Measurements from ENCODE around the gene UBFD1.
A peak's percentile ranks its signal among the peaks of the same experiment; 100 is the strongest.

UBFD1 gene

GRCh38 chr16:23528644-23529310 is 28.8 kb upstream of the UBFD1 start:
- no peak overlapping the region for H2BK12ac ChIP-seq (ENCODE audit: low read length)
- no peak overlapping the region for H3K4me2 ChIP-seq (ENCODE audit: low read length)
- H3K9ac ChIP-seq (ENCODE audit: low read length): no peak overlapping the region
- H3K79me2 ChIP-seq (ENCODE audit: control insufficient read depth, insufficient read depth, low read length, poor library complexity): no peaks in the 10 kb centered on the region
- no peak for DNase-seq
- H3K27ac ChIP-seq (ENCODE audit: low read depth, low read length): no peak overlapping the region
- no peaks in the 10 kb centered on the region for H3K4me1 ChIP-seq (ENCODE audit: control insufficient read depth in 1 of 2, insufficient read depth in 2 of 2, low read length in 2 of 2)
- no peak overlapping the region for H3K4me3 ChIP-seq (ENCODE audit: low read depth, low read length)
- no peak overlapping the region for H4K8ac ChIP-seq (ENCODE audit: low read depth, low read length)
- H2AFZ ChIP-seq (ENCODE audit: insufficient read depth, low read length, poor library complexity): no peak overlapping the region
- no peak overlapping the region for H3K4ac ChIP-seq (ENCODE audit: low read depth, low read length)
- no peaks in the 10 kb centered on the region for H3K79me1 ChIP-seq (ENCODE audit: low read length)
- H3K9me3 ChIP-seq (ENCODE audit: insufficient read depth, low read depth, low read length): peaks cover 1% of the 10 kb centered on the region
- no peak overlapping the region for H3K23ac ChIP-seq (ENCODE audit: low read length)
- H4K12ac ChIP-seq (ENCODE audit: low read depth, low read length): no peak overlapping the region
- H2AK5ac ChIP-seq (ENCODE audit: low read length): no peak overlapping the region
- no CpG with 5 or more reads among the region's 10 CpGs for WGBS (ENCODE audit: extremely low coverage, insufficient coverage, insufficient read length)
- H3K36me3 ChIP-seq (ENCODE audit: control insufficient read depth in 1 of 2, insufficient read depth in 2 of 2, low read length in 2 of 2): peaks cover 33 to 53% of the 10 kb centered on the region in 2 experiments
- H3K27me3 ChIP-seq (ENCODE audit: insufficient read depth, low read length): no peaks in the 10 kb centered on the region
- no peak overlapping the region for H2BK5ac ChIP-seq (ENCODE audit: low read depth, low read length, poor library complexity)
- no peak overlapping the region for H3K14ac ChIP-seq (ENCODE audit: low read length)
- no peak overlapping the region for H3K18ac ChIP-seq (ENCODE audit: low read length)
- no peak overlapping the region for H4K91ac ChIP-seq (ENCODE audit: low read depth, low read length)
- no peak overlapping the region for H2BK120ac ChIP-seq (ENCODE audit: insufficient read depth, low read length, poor library complexity)

- Histone ChIP-seq H3K14ac (ENCODE audit: low read length) (no peak overlapping the region), H3K27ac (ENCODE audit: low read depth, low read length) (no peak overlapping the region), H2BK120ac (ENCODE audit: insufficient read depth, low read length, poor library complexity) (no peak overlapping the region), H3K79me2 (ENCODE audit: control insufficient read depth, insufficient read depth, low read length, poor library complexity) (no peaks in the 10 kb centered on the region), H3K4me1 (ENCODE audit: control insufficient read depth in 1 of 2, insufficient read depth in 2 of 2, low read length in 2 of 2) (no peaks in the 10 kb centered on the region), H3K4ac (ENCODE audit: low read depth, low read length) (no peak overlapping the region), H2BK12ac (ENCODE audit: low read length) (no peak overlapping the region), H3K9ac (ENCODE audit: low read length) (no peak overlapping the region), H2BK5ac (ENCODE audit: low read depth, low read length, poor library complexity) (no peak overlapping the region), H4K12ac (ENCODE audit: low read depth, low read length) (no peak overlapping the region), H3K27me3 (ENCODE audit: insufficient read depth, low read length) (no peaks in the 10 kb centered on the region), H4K91ac (ENCODE audit: low read depth, low read length) (no peak overlapping the region), H3K18ac (ENCODE audit: low read length) (no peak overlapping the region), H3K79me1 (ENCODE audit: low read length) (no peaks in the 10 kb centered on the region), H3K36me3 (ENCODE audit: control insufficient read depth in 1 of 2, insufficient read depth in 2 of 2, low read length in 2 of 2) (peaks cover 34 to 56% of the 10 kb centered on the region in 2 experiments), H3K4me3 (ENCODE audit: low read depth, low read length) (no peak overlapping the region), H3K4me2 (ENCODE audit: low read length) (no peak overlapping the region), H3K9me3 (ENCODE audit: insufficient read depth, low read depth, low read length) (peaks cover 5% of the 10 kb centered on the region), H2AK5ac (ENCODE audit: low read length) (no peak overlapping the region), H2AFZ (ENCODE audit: insufficient read depth, low read length, poor library complexity) (no peak overlapping the region), H3K23ac (ENCODE audit: low read length) (no peak overlapping the region), H4K8ac (ENCODE audit: low read depth, low read length) (no peak overlapping the region)
- no peak for DNase-seq
- no CpG with 5 or more reads among the region's 5 CpGs for WGBS (ENCODE audit: extremely low coverage, insufficient coverage, insufficient read length)
Observed at GRCh38 chr16:23530062-23530461, 27.5 kb upstream of the UBFD1 start.

DNA sequence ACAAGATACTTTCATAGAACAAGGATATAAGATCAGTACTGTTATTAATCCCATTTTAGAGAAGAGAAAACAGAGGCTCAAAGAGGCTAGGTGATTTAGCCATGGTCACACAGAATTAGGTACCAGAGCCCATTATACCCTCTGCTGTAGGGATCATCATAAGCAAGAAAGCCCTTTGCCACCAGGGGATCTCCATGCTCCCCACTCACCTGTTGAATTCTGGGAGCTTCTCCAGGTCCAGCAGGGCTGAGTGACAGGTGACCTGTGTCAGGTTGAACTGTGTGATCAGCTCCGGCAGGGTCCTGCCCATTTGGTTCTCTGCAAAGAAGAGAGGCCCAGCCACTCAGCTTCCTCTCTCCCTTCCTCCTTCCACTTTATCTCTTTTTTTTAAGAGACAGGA is 25.1 kb upstream of the UBFD1 start:
- no peak overlapping the region for H3K4ac ChIP-seq (ENCODE audit: low read depth, low read length)
- no peaks in the 10 kb centered on the region for H3K27me3 ChIP-seq (ENCODE audit: insufficient read depth, low read length)
- no peak overlapping the region for H3K4me2 ChIP-seq (ENCODE audit: low read length)
- H4K12ac ChIP-seq (ENCODE audit: low read depth, low read length): no peak overlapping the region
- H3K79me1 ChIP-seq (ENCODE audit: low read length): no peaks in the 10 kb centered on the region
- H3K36me3 ChIP-seq (ENCODE audit: control insufficient read depth in 1 of 2, insufficient read depth in 2 of 2, low read length in 2 of 2): peaks cover 31 to 60% of the 10 kb centered on the region in 2 experiments
- no peak overlapping the region for H3K4me3 ChIP-seq (ENCODE audit: low read depth, low read length)
- no peak overlapping the region for H3K27ac ChIP-seq (ENCODE audit: low read depth, low read length)
- peaks cover 5% of the 10 kb centered on the region for H3K9me3 ChIP-seq (ENCODE audit: insufficient read depth, low read depth, low read length)
- H3K23ac ChIP-seq (ENCODE audit: low read length): no peak overlapping the region
- H3K4me1 ChIP-seq (ENCODE audit: control insufficient read depth in 1 of 2, insufficient read depth in 2 of 2, low read length in 2 of 2): no peaks in the 10 kb centered on the region
- H3K9ac ChIP-seq (ENCODE audit: low read length): no peak overlapping the region
- H2BK120ac ChIP-seq (ENCODE audit: insufficient read depth, low read length, poor library complexity): no peak overlapping the region
- WGBS (ENCODE audit: extremely low coverage, insufficient coverage, insufficient read length): no CpG with 5 or more reads among the region's 1 CpG
- no peak overlapping the region for H2AK5ac ChIP-seq (ENCODE audit: low read length)
- no peak overlapping the region for H4K91ac ChIP-seq (ENCODE audit: low read depth, low read length)
- no peak overlapping the region for H3K18ac ChIP-seq (ENCODE audit: low read length)
- H3K14ac ChIP-seq (ENCODE audit: low read length): no peak overlapping the region
- H2AFZ ChIP-seq (ENCODE audit: insufficient read depth, low read length, poor library complexity): no peak overlapping the region
- no peak overlapping the region for H2BK5ac ChIP-seq (ENCODE audit: low read depth, low read length, poor library complexity)
- H4K8ac ChIP-seq (ENCODE audit: low read depth, low read length): no peak overlapping the region
- no peaks in the 10 kb centered on the region for H3K79me2 ChIP-seq (ENCODE audit: control insufficient read depth, insufficient read depth, low read length, poor library complexity)
- no peak overlapping the region for H2BK12ac ChIP-seq (ENCODE audit: low read length)
- DNase-seq: no peak

GRCh38 chr16:23534868-23535860 is 22.4 kb upstream of the UBFD1 start:
- no peak overlapping the region for H4K8ac ChIP-seq (ENCODE audit: low read depth, low read length)
- no peak overlapping the region for H3K4me2 ChIP-seq (ENCODE audit: low read length)
- no peaks in the 10 kb centered on the region for H3K79me2 ChIP-seq (ENCODE audit: control insufficient read depth, insufficient read depth, low read length, poor library complexity)
- no peak overlapping the region for H2BK5ac ChIP-seq (ENCODE audit: low read depth, low read length, poor library complexity)
- no peak overlapping the region for H3K9ac ChIP-seq (ENCODE audit: low read length)
- H3K36me3 ChIP-seq (ENCODE audit: control insufficient read depth in 1 of 2, insufficient read depth in 2 of 2, low read length in 2 of 2): peaks cover 15 to 44% of the 10 kb centered on the region in 2 experiments
- H4K12ac ChIP-seq (ENCODE audit: low read depth, low read length): no peak overlapping the region
- peak overlapping the region; percentile 6 for H3K23ac ChIP-seq (ENCODE audit: low read length)
- no peak overlapping the region for H2AFZ ChIP-seq (ENCODE audit: insufficient read depth, low read length, poor library complexity)
- H3K27ac ChIP-seq (ENCODE audit: low read depth, low read length): no peak overlapping the region
- H3K4ac ChIP-seq (ENCODE audit: low read depth, low read length): no peak overlapping the region
- H2BK12ac ChIP-seq (ENCODE audit: low read length): no peak overlapping the region
- DNase-seq: peak; percentile 51 to 53
- H3K79me1 ChIP-seq (ENCODE audit: low read length): no peaks in the 10 kb centered on the region
- H3K14ac ChIP-seq (ENCODE audit: low read length): no peak overlapping the region
- H4K91ac ChIP-seq (ENCODE audit: low read depth, low read length): no peak overlapping the region
- H3K18ac ChIP-seq (ENCODE audit: low read length): no peak overlapping the region
- H3K4me3 ChIP-seq (ENCODE audit: low read depth, low read length): no peak overlapping the region
- no peaks in the 10 kb centered on the region for H3K27me3 ChIP-seq (ENCODE audit: insufficient read depth, low read length)
- WGBS (ENCODE audit: extremely low coverage, insufficient coverage, insufficient read length): no CpG with 5 or more reads among the region's 19 CpGs
- H3K9me3 ChIP-seq (ENCODE audit: insufficient read depth, low read depth, low read length): peaks cover 4% of the 10 kb centered on the region
- H2BK120ac ChIP-seq (ENCODE audit: insufficient read depth, low read length, poor library complexity): no peak overlapping the region
- no peak overlapping the region for H2AK5ac ChIP-seq (ENCODE audit: low read length)
- no peaks in the 10 kb centered on the region for H3K4me1 ChIP-seq (ENCODE audit: control insufficient read depth in 1 of 2, insufficient read depth in 2 of 2, low read length in 2 of 2)

Data from trophoblast cell (in vitro differentiated cells and primary cell).